SU-DHL-6 (cell line): ENCODE measurements around the gene CROCC.

Experiments
- EZH2phosphoT487 ChIP-seq: fragments of 200-600 bp; sonication (generic), shearing (Covaris generic); conservative IDR thresholded peaks from 2 replicates; pipeline ENCODE4 v1.6.1; 2018; ENCODE audit warnings: mild to moderate bottlenecking, antibody characterized with exemption, low read length, moderate library complexity, mixed read lengths
- TF ChIP-seq, protein P1 (sequence below): fragments of 200-600 bp; sonication (generic); IDR thresholded peaks from one replicate; pipeline ENCODE4 v1.5.1; 2017; ENCODE audit warnings: antibody characterized with exemption, mild to moderate bottlenecking, low read length, moderate library complexity; ENCODE audit not compliant: insufficient read depth, poor library complexity, severe bottlenecking

DNA sequence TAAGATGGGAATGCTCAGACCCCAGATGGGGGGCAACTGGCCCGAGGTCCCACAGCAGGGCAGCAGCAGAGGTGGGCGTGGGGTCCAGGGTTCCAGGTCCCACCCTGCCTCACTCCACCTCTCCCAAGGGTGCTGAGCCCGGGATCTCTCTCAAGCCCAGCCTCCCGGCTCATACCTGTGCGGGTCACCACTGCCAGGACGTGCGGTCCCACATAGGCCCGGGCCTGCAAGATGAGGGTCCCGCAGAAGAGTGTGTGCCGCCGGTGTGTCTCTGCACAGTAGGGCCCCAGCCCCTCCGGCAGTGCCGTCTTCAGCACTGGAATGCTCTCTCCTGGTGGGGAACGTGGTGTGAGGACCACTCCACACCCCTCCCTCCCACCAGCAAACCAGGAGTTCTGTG lies 75.1 kb downstream of the CROCC start:
- no peak for TF ChIP-seq EZH2phosphoT487
- TF ChIP-seq, protein P1, sequence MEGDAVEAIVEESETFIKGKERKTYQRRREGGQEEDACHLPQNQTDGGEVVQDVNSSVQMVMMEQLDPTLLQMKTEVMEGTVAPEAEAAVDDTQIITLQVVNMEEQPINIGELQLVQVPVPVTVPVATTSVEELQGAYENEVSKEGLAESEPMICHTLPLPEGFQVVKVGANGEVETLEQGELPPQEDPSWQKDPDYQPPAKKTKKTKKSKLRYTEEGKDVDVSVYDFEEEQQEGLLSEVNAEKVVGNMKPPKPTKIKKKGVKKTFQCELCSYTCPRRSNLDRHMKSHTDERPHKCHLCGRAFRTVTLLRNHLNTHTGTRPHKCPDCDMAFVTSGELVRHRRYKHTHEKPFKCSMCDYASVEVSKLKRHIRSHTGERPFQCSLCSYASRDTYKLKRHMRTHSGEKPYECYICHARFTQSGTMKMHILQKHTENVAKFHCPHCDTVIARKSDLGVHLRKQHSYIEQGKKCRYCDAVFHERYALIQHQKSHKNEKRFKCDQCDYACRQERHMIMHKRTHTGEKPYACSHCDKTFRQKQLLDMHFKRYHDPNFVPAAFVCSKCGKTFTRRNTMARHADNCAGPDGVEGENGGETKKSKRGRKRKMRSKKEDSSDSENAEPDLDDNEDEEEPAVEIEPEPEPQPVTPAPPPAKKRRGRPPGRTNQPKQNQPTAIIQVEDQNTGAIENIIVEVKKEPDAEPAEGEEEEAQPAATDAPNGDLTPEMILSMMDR = no peak
